Measurements from ENCODE around the gene ATP6V0D1. TPM values are rescaled to one million over a fixed set of nuclear protein-coding genes. Genes with fewer than 3 reads are reported as not detected.

ATP6V0D1 gene
- total RNA-seq, 2 experiments from 2014 or later, result 33.0 to 33.6 TPM

- H3K4me1 Mint-ChIP-seq, result peaks cover 11% of the 10 kb centered on the region
- peaks cover 13% of the 10 kb centered on the region for H3K27me3 Mint-ChIP-seq
- no peak overlapping the region for H3K4me3 Mint-ChIP-seq
- H3K36me3 Mint-ChIP-seq, result peaks cover 6% of the 10 kb centered on the region
- H3K9me3 Mint-ChIP-seq, result no peaks in the 10 kb centered on the region
- no peak for DNase-seq
- no peak overlapping the region for H3K27ac Mint-ChIP-seq
Measured at GRCh38 chr16:67435758-67436164, 45.2 kb downstream of the ATP6V0D1 start.

DNA sequence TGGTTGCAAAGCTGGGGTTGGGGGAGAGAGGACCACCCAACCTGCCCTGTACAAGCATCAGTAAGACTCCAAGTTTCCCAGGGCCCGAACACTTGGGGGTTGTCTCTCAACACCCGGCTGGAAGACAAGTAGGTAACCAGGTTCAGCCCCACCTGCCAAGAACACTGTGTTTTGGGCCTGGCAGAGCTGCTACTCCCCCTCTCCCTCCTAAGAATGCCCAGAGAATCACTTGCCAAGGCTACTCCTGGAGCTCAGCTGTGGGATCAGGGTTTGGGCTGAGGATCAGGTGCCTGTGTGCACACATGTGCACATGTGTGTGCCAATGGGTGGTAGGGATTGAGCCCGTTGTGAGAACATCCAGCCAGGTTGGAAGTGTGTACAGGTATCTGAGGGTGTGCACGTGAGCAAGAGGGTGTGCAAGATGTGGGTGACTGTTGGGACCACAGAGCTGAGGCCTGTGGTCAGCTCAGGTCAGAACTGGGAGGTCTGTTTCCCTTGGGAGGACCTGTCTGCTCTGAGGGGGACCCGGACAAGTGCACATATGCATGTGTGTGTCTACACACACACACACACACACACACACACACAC is 47.7 kb downstream of the ATP6V0D1 start:
- Mint-ChIP-seq H3K27me3 (peaks cover 32% of the 10 kb centered on the region), H3K4me3 (no peak overlapping the region), H3K36me3 (peaks cover 2% of the 10 kb centered on the region), H3K4me1 (peaks cover 15% of the 10 kb centered on the region), H3K9me3 (no peaks in the 10 kb centered on the region), H3K27ac (no peak overlapping the region)
- no peak for DNase-seq

DNA sequence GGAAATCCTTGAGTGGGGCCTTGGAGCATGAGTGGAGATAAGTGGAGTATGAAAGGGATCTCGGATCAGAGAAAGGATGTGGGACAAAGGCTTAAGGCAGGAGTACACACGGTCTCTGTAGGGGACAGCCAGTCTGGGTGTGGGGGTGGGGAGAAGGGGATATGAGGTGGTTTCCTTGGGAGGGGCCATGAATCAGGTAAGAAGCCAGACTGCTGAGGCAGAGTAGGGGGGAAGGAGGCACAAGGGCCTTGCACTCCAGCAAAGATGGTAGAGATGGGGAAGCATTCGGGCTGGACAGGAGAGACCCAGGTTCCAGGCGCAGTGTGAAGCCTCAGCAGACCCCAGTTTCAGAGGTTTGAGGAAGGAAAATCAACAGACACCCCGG is 48.5 kb downstream of the ATP6V0D1 start:
- peaks cover 10% of the 10 kb centered on the region for H3K4me1 Mint-ChIP-seq
- DNase-seq, result no peak
- no peak overlapping the region for H3K4me3 Mint-ChIP-seq
- no peaks in the 10 kb centered on the region for H3K9me3 Mint-ChIP-seq
- H3K27ac Mint-ChIP-seq, result no peak overlapping the region
- H3K27me3 Mint-ChIP-seq, result peaks cover 32% of the 10 kb centered on the region
- H3K36me3 Mint-ChIP-seq, result peaks cover 2% of the 10 kb centered on the region

DNA sequence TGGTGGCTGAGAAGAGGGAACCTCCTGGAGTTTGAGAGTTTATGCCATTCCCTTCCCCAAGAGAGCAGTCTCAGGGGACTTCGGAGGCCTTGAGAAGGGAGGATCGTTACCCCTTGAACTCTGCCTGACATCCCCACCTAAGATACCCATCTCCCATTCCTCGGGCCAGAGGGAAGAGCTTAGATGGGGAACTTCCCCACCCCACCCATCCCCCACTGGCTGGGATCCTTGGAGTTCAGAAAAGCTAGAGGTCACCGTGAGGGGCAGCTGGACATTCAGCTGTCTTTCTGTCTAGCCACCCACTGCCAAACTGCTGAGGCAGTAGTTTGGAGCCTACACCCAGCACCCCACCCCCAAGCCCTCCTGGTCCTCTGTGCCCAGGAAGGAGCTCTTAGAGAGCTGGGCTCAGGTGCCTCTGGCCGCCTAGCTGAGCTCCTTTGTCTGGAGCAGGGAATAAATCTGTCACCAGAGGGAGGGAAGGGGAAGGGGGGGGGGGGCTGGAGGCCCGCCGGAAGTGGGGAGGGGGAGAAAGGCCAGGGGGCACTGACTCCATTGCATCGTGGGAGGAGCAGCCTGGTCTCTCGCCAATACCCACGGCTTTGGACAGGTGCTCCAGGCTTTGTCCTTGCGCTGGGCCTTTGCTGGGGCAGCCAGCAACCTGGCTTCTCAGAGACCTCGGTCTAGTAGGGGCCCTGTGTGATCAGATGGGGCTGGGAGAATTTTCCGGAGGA is 49.0 kb downstream of the ATP6V0D1 start:
- peaks cover 10% of the 10 kb centered on the region for H3K4me1 Mint-ChIP-seq
- no peak for DNase-seq
- H3K27ac Mint-ChIP-seq, result no peak overlapping the region
- peaks cover under 1% of the 10 kb centered on the region for H3K36me3 Mint-ChIP-seq
- H3K4me3 Mint-ChIP-seq, result peak overlapping the region; percentile 48
- no peaks in the 10 kb centered on the region for H3K9me3 Mint-ChIP-seq
- peaks cover 35% of the 10 kb centered on the region for H3K27me3 Mint-ChIP-seq

DNA sequence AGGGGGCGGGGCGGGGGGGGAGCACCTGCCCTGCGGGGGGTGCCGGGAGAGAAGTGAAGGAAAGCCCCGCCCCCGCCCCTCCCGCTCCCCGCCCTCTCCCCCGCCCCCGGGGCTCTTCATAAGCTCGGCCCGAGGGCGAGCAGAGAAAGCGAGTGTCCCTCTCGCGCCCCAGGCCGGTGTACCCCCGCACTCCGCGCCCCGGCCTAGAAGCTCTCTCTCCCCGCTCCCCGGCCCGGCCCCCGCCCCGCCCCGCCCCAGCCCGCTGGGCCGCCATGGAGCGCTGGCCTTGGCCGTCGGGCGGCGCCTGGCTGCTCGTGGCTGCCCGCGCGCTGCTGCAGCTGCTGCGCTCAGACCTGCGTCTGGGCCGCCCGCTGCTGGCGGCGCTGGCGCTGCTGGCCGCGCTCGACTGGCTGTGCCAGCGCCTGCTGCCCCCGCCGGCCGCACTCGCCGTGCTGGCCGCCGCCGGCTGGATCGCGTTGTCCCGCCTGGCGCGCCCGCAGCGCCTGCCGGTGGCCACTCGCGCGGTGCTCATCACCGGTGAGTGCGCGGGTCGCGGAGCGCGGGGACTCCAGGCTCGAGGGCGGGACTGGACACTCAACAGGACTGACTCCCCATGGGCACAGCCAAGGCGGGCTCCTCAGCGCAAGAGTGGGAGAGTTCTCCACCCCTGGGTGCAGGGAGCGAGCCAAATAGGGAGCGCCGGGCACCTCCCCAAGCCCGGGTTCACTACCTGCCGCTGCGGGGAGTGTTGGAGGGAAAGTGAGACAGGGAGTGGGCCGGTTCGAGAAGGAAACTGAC is 49.8 kb downstream of the ATP6V0D1 start, which contains the start of gene HSD11B2:
HSD11B2 (plus strand) TSS at position 145 of the 798 bp plus-strand sequence; CDS start at position 273, 128 bp downstream.
- no peaks in the 10 kb centered on the region for H3K36me3 Mint-ChIP-seq
- peak; percentile 42 for DNase-seq
- peak within 1 kb of the TSS; percentile 80 for H3K4me3 Mint-ChIP-seq
- peaks cover 41% of the 10 kb centered on the region for H3K27me3 Mint-ChIP-seq
- peaks cover 10% of the 10 kb centered on the region for H3K4me1 Mint-ChIP-seq
- H3K9me3 Mint-ChIP-seq, result no peaks in the 10 kb centered on the region
- peak within 1 kb of the TSS; percentile 65 for H3K27ac Mint-ChIP-seq

- peak overlapping the region; percentile 65 for H3K27ac Mint-ChIP-seq
- H3K27me3 Mint-ChIP-seq, result peaks cover 41% of the 10 kb centered on the region
- peak overlapping the region; percentile 80 for H3K4me3 Mint-ChIP-seq
- no peaks in the 10 kb centered on the region for H3K36me3 Mint-ChIP-seq
- H3K9me3 Mint-ChIP-seq, result no peaks in the 10 kb centered on the region
- H3K4me1 Mint-ChIP-seq, result peaks cover 10% of the 10 kb centered on the region
- peak; percentile 47 for DNase-seq
Measured at GRCh38 chr16:67430504-67430976, 50.4 kb downstream of the ATP6V0D1 start.

DNA sequence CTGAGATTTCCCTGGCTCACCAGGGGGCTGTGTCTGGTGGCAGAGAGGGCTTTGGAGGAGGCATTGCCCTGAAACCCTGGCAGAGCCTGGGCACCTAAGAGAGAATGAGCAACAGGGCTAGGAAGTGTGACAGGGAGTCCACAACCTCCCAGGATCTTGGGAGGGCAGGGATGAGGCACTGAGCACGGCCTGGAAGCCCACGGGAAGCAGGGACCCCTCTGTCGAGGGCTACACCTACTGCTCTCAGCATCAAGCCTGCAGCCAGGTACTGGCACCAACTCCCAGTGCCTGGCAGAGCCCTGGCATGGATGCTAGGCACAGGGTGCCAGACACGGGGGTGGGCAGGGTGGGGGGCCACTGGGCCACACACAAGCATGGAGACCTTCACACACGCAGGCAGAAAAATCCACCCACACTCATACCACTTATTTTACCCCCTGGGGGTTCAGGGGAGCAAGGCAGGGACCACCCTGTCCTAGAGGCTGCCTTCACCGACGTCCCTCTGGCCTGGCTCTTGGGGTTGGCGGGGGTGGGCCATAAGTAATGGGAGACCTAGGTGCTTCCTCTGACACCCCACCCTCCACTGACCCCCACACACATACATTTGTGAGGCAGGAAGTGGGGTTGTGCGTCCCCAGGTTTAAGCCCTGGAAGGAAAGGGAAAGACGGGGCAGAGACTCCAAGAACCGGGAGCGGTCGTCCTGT is 51.0 kb downstream of the ATP6V0D1 start:
- H3K36me3 Mint-ChIP-seq, result no peaks in the 10 kb centered on the region
- no peaks in the 10 kb centered on the region for H3K9me3 Mint-ChIP-seq
- H3K4me1 Mint-ChIP-seq, result peaks cover 10% of the 10 kb centered on the region
- peak overlapping the region; percentile 80 for H3K4me3 Mint-ChIP-seq
- peak overlapping the region; percentile 65 for H3K27ac Mint-ChIP-seq
- H3K27me3 Mint-ChIP-seq, result peaks cover 45% of the 10 kb centered on the region
- no peak for DNase-seq

- no peak for DNase-seq
- Mint-ChIP-seq H3K27ac (no peak overlapping the region), H3K36me3 (no peaks in the 10 kb centered on the region), H3K4me1 (peaks cover 10% of the 10 kb centered on the region), H3K9me3 (no peaks in the 10 kb centered on the region), H3K4me3 (peak overlapping the region; percentile 61), H3K27me3 (peaks cover 46% of the 10 kb centered on the region)
Measured at GRCh38 chr16:67429053-67429798, 51.7 kb downstream of the ATP6V0D1 start.

GRCh38 chr16:67428146-67428731 is 52.7 kb downstream of the ATP6V0D1 start:
- Mint-ChIP-seq H3K36me3 (no peaks in the 10 kb centered on the region), H3K9me3 (no peaks in the 10 kb centered on the region), H3K27ac (no peak overlapping the region), H3K4me1 (peaks cover 10% of the 10 kb centered on the region), H3K4me3 (no peak overlapping the region), H3K27me3 (peaks cover 46% of the 10 kb centered on the region)
- DNase-seq, result peak; percentile 63

DNA sequence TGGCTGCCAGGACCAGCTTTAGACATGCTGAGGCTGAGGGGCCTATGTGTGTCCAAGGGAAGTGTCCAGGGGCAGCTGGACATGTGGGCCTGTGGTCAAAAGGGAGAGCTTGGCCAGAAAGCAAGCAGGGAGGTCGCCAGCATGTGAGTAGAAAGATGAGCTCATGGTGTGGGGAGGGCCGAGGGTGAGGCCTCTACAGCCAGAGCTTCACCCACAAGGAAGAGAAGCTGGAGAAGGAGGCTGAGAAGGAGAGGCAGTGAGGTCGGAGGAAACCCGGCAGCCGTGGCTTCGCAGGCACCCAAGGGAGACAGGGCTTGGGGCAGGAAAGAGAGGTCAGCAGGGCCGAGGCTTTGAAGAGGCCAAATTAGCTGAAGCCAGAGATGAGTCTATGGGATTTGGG is 54.0 kb downstream of the ATP6V0D1 start:
- peaks cover 39% of the 10 kb centered on the region for H3K27me3 Mint-ChIP-seq
- DNase-seq, result no peak
- no peaks in the 10 kb centered on the region for H3K36me3 Mint-ChIP-seq
- no peaks in the 10 kb centered on the region for H3K9me3 Mint-ChIP-seq
- H3K4me1 Mint-ChIP-seq, result peaks cover 7% of the 10 kb centered on the region
- H3K4me3 Mint-ChIP-seq, result no peak overlapping the region
- H3K27ac Mint-ChIP-seq, result no peak overlapping the region

- H3K36me3 Mint-ChIP-seq, result no peaks in the 10 kb centered on the region
- H3K27me3 Mint-ChIP-seq, result peaks cover 33% of the 10 kb centered on the region
- no peaks in the 10 kb centered on the region for H3K9me3 Mint-ChIP-seq
- H3K4me1 Mint-ChIP-seq, result peaks cover 4% of the 10 kb centered on the region
- no peak overlapping the region for H3K4me3 Mint-ChIP-seq
- no peak overlapping the region for H3K27ac Mint-ChIP-seq
- no peak for DNase-seq
Measured at GRCh38 chr16:67426022-67426421, 54.9 kb downstream of the ATP6V0D1 start.

GRCh38 chr16:67425580-67425979 is 55.4 kb downstream of the ATP6V0D1 start:
- H3K4me1 Mint-ChIP-seq, result peaks cover 4% of the 10 kb centered on the region
- H3K36me3 Mint-ChIP-seq, result no peaks in the 10 kb centered on the region
- no peak for DNase-seq
- no peaks in the 10 kb centered on the region for H3K9me3 Mint-ChIP-seq
- peaks cover 33% of the 10 kb centered on the region for H3K27me3 Mint-ChIP-seq
- no peak overlapping the region for H3K4me3 Mint-ChIP-seq
- H3K27ac Mint-ChIP-seq, result no peak overlapping the region

GRCh38 chr16:67425061-67425460 is 55.9 kb downstream of the ATP6V0D1 start:
- H3K27me3 Mint-ChIP-seq, result peaks cover 29% of the 10 kb centered on the region
- H3K9me3 Mint-ChIP-seq, result no peaks in the 10 kb centered on the region
- no peak for DNase-seq
- H3K36me3 Mint-ChIP-seq, result no peaks in the 10 kb centered on the region
- H3K4me3 Mint-ChIP-seq, result no peak overlapping the region
- no peak overlapping the region for H3K27ac Mint-ChIP-seq
- H3K4me1 Mint-ChIP-seq, result no peaks in the 10 kb centered on the region

DNA sequence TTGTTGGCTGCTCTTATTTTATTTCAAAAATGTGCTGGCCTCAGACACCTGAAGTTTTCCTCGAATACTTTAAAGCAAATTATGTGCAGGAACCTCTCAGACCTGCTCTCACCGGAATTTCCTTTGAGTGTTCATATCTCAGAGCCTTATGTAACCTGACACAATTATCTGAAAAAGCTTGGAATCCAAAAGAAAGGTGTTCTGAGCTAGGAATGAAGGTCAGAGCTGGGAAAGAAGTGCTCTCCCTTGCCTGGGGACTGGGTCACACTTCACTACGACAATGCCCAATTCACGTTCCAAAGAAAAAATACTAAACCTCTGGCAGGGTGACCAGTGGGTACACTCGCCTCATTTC is 56.7 kb downstream of the ATP6V0D1 start:
- Mint-ChIP-seq H3K27ac (no peak overlapping the region), H3K9me3 (no peaks in the 10 kb centered on the region), H3K4me3 (no peak overlapping the region), H3K27me3 (peaks cover 29% of the 10 kb centered on the region), H3K36me3 (no peaks in the 10 kb centered on the region), H3K4me1 (no peaks in the 10 kb centered on the region)
- no peak for DNase-seq
